K562 (cell line): Measurements from ENCODE around the gene UNC5B. TPM values are rescaled to one million over a fixed set of nuclear protein-coding genes. Genes with fewer than 3 reads are reported as not detected.

Source experiments
- ATAC-seq: fragments of 200-7000 bp; cut with Tn5 transposase; 3 replicates; pipeline ENCODE4 v1.9.1; 2020; ENCODE audit warnings: moderate library complexity
- BruUV-seq: library from RNA; stranded (reverse); fragments of 400-500 nt; replicated peaks from 2 replicates; lab custom pipeline; 2021; lab: Mats Ljungman, UMichigan
- CTCF ChIA-PET: fragments of 300-600 bp; formaldehyde crosslinking; extraction: SDS; loops from one replicate; lab custom pipeline; 2021; ENCODE audit warnings: low intra/inter-chr PET ratio; lab: Yijun Ruan, JAX
- POLR2A ChIA-PET: fragments of 300-600, 350-650 bp; sonication (Branson Sonifier 250); formaldehyde crosslinking; extraction: SDS; loops from one replicate; lab custom pipeline; 2021; ENCODE audit warnings: antibody characterized with exemption, inconsistent platforms; lab: Yijun Ruan, JAX
- DNase-seq, 4 experiments: peaks; one replicate each; pipeline versions ENCODE4 v3.0.0 to v3.0.0-alpha.2; 2011 to 2018; ENCODE audit warnings: low spot score in 3 of 4, mixed read lengths in 3 of 4; ENCODE audit errors: extremely low read depth in 1 of 4
- FAIRE-seq: peaks from 2 replicates; lab custom pipeline; 2011; peaks lifted over from hg19 to GRCh38; lab: Jason Lieb, UNC
- H2AFZ ChIP-seq: 2 replicates; pipeline ENCODE4 v1.6.0; 2011; ENCODE audit warnings: low read depth, low read length, control low read depth, inconsistent platforms
- H3K27ac ChIP-seq: fragments of 200-600 bp; 3 replicates; pipeline ENCODE4 v1.8.0; 2011; ENCODE audit warnings: low read depth, mild to moderate bottlenecking, control low read depth, inconsistent platforms, low read length, moderate library complexity, mixed read lengths; ENCODE audit errors: extremely low read depth
- H3K27me3 ChIP-seq, 2 experiments: fragments of 300-600 bp in 1 of 2; 2 replicates in 1 of 2; 3 replicates in 1 of 2; pipeline versions ENCODE4 v1.6.0 to v1.8.0; 2011; ENCODE audit warnings: inconsistent platforms in 2 of 2, low read length in 2 of 2, mild to moderate bottlenecking in 1 of 2, mixed read lengths in 1 of 2, moderate library complexity in 1 of 2; ENCODE audit not compliant: control insufficient read depth in 2 of 2, insufficient read depth in 2 of 2
- H3K36me3 ChIP-seq: fragments of 300-600 bp; 3 replicates; pipeline ENCODE4 v1.8.0; 2011; ENCODE audit warnings: mild to moderate bottlenecking, low read length, inconsistent platforms; ENCODE audit not compliant: control insufficient read depth, insufficient read depth
- H3K4me1 ChIP-seq, 2 experiments: fragments of 200-600 bp in 1 of 2; replicated peaks in 1 of 2; 2 replicates in 1 of 2; 3 replicates in 1 of 2; pipeline versions ENCODE4 v1.5.1 to v1.8.0; 2011; ENCODE audit warnings: inconsistent platforms in 2 of 2, low read length in 2 of 2, mild to moderate bottlenecking in 1 of 2, mixed read lengths in 1 of 2, moderate library complexity in 1 of 2; ENCODE audit not compliant: control insufficient read depth in 2 of 2, insufficient read depth in 2 of 2
- H3K4me2 ChIP-seq: 2 replicates; pipeline ENCODE4 v1.6.1; 2011; ENCODE audit warnings: low read length, control low read depth, inconsistent platforms, mixed read lengths; ENCODE audit not compliant: insufficient read depth
- H3K4me3 ChIP-seq: fragments of 200-600 bp; sonication (generic), shearing (Covaris generic); 2 replicates; pipeline ENCODE4 v1.5.1; 2016; ENCODE audit warnings: control low read depth, inconsistent platforms
- H3K79me2 ChIP-seq: fragments of 200-600 bp; 3 replicates; pipeline ENCODE4 v1.8.0; 2011; ENCODE audit warnings: low read length, inconsistent platforms; ENCODE audit not compliant: control insufficient read depth, insufficient read depth
- H3K9ac ChIP-seq, 2 experiments: 2 replicates each; pipeline versions ENCODE4 v1.6.0 to v1.6.1; 2011; ENCODE audit warnings: low read depth in 2 of 2, low read length in 2 of 2, control low read depth in 1 of 2, inconsistent platforms in 1 of 2, mild to moderate bottlenecking in 1 of 2, mixed read lengths in 1 of 2; ENCODE audit not compliant: insufficient read depth in 1 of 2
- H3K9me1 ChIP-seq: one replicate; pipeline ENCODE4 v1.6.0; 2011; ENCODE audit warnings: inconsistent platforms, mild to moderate bottlenecking, low read length, moderate library complexity; ENCODE audit not compliant: control insufficient read depth, insufficient read depth
- H3K9me3 ChIP-seq: replicated peaks from 2 replicates; pipeline ENCODE4 v1.5.1; 2011; ENCODE audit warnings: low read depth, low read length, inconsistent platforms; ENCODE audit not compliant: control insufficient read depth, insufficient read depth
- H4K20me1 ChIP-seq: replicated peaks from 2 replicates; pipeline ENCODE4 v1.6.1; 2011; ENCODE audit warnings: low read length, inconsistent platforms, mixed read lengths; ENCODE audit not compliant: control insufficient read depth, insufficient read depth
- ARID3B ChIP-seq: fragments of 250-450 bp; sonication (Bioruptor Pico); IDR thresholded peaks from 2 replicates; pipeline ENCODE4 v1.4.0; 2020; ENCODE audit warnings: borderline replicate concordance
- ATF3 ChIP-seq, 2 experiments: fragments of 450-650 bp in 1 of 2; sonication (generic) in 1 of 2; formaldehyde crosslinking in 1 of 2; IDR thresholded peaks in 1 of 2; conservative IDR thresholded peaks in 1 of 2; 2 replicates each; pipeline versions ENCODE4 v1.6.1 to v1.8.1; 2016 to 2023; ENCODE audit warnings: mild to moderate bottlenecking in 2 of 2, moderate library complexity in 2 of 2, inconsistent platforms in 1 of 2, missing genetic modification reagents in 1 of 2
- BMI1 ChIP-seq: fragments of 150-350 bp; IDR thresholded peaks from 2 replicates; pipeline ENCODE4 v1.6.1; 2014; ENCODE audit warnings: low read length
- CREBBP ChIP-seq: IDR thresholded peaks from one replicate; pipeline ENCODE4 v1.6.1; 2012; ENCODE audit warnings: low read depth, mild to moderate bottlenecking, control low read depth, inconsistent platforms, low read length
- ELK3 ChIP-seq: fragments of 450-650 bp; formaldehyde crosslinking; IDR thresholded peaks from 2 replicates; pipeline ENCODE4 v1.4.0; 2020; ENCODE audit warnings: mild to moderate bottlenecking
- ESRRA ChIP-seq: fragments of 450-650 bp; IDR thresholded peaks from 2 replicates; pipeline ENCODE4 v1.6.1; 2014; ENCODE audit warnings: low read depth, mild to moderate bottlenecking, moderate library complexity, borderline replicate concordance
- HIVEP1 ChIP-seq: fragments of 250-450 bp; sonication (Bioruptor Pico); IDR thresholded peaks from 2 replicates; pipeline ENCODE4 v1.4.0; 2020; ENCODE audit warnings: mild to moderate bottlenecking
- ILF3 ChIP-seq: fragments of 450-650 bp; IDR thresholded peaks from 2 replicates; pipeline ENCODE4 v1.6.1; 2018; ENCODE audit warnings: antibody characterized with exemption, mild to moderate bottlenecking, moderate library complexity, borderline replicate concordance
- NCOA2 ChIP-seq, 2 experiments: fragments of 450-650 bp; IDR thresholded peaks; 2 replicates each; pipeline ENCODE4 v1.6.1; 2018; ENCODE audit warnings: mild to moderate bottlenecking in 2 of 2, moderate library complexity in 1 of 2; ENCODE audit not compliant: partially characterized antibody in 2 of 2
- NR2C1 ChIP-seq, 2 experiments: fragments of 450-650 bp; IDR thresholded peaks; 2 replicates each; pipeline ENCODE4 v1.6.1; 2017; ENCODE audit warnings: mild to moderate bottlenecking in 2 of 2, antibody characterized with exemption in 1 of 2, inconsistent platforms in 1 of 2, missing compliant biosample characterization in 1 of 2, missing genetic modification characterization in 1 of 2
- PHB2 ChIP-seq: fragments of 450-650 bp; IDR thresholded peaks from 2 replicates; pipeline ENCODE4 v1.6.1; 2017; ENCODE audit warnings: low read depth
- RREB1 ChIP-seq: fragments of 250-450 bp; sonication (Bioruptor Pico); IDR thresholded peaks from 2 replicates; pipeline ENCODE4 v1.4.0; 2020
- WGBS: fragments of 100-300 bp; shearing (Covaris generic); methylation state at CpG from one replicate; pipeline ENCODE4 v1.1.6; 2016; ENCODE audit warnings: low coverage, mixed read lengths; ENCODE audit not compliant: insufficient coverage; ENCODE audit errors: missing lambda C conversion rate; 5-methylcytosine and 5-hydroxymethylcytosine counted together
- in situ Hi-C: fragments of 300-500 bp; cut with MboI; formaldehyde crosslinking; loops from 4 replicates; pipeline ENCODE4 v1.15.0; 2018; ENCODE audit warnings: inconsistent platforms, mixed read lengths
- intact Hi-C: fragments of 100-400 bp; cut with micrococcal nuclease; formaldehyde crosslinking; loops from 2 replicates; pipeline ENCODE4 v1.14.2; 2022
- polyA plus RNA-seq, 8 experiments: library from polyadenylated mRNA; depleted of rRNA in 4 of 8; stranded (reverse) in 5 of 8; unstranded in 3 of 8; fragments of >200 nt; fragmentation: Nextera tagmentation in 2 of 8; fragmentation: Illumina TruSeq in 1 of 8; extraction: Ambion mirVana in 2 of 8; extraction: Trizol in 1 of 8; gene quantifications; 2 replicates each; pipeline versions ENCODE4 v1.2.1 to v1.2.3, GENCODE V29; 2011 to 2014; ENCODE audit warnings: inconsistent platforms in 1 of 8, missing spikeins in 1 of 8
- total RNA-seq, 7 experiments: library from RNA; depleted of rRNA in 6 of 7; stranded (reverse); fragments of >200 nt in 6 of 7; fragmentation: Illumina TruSeq in 2 of 7; extraction: Trizol in 2 of 7; gene quantifications; 2 replicates each; pipeline versions ENCODE4 v1.2.1 to v1.2.3, GENCODE V29; 2011 to 2021; ENCODE audit warnings: low replicate concordance in 1 of 7

The UNC5B gene
- total and polyA plus RNA-seq, 9 of the 15 experiments (the other 6 are each of a cell fraction or from before 2014, with no cell fraction given) = 0.10 to 8.4 (median 2.1) TPM

- no peak for FAIRE-seq
- TF ChIP-seq ILF3 (no peak), ATF3 (IDR thresholded peaks at IDR 0.05) (no peak), ATF3 (CRISPR knock-in tag; conservative IDR thresholded peaks at IDR 0.05) (no peak), HIVEP1 (no peak), CREBBP (no peak), NR2C1 (IDR thresholded peaks at IDR 0.05) (no peak), NR2C1 (tag; IDR thresholded peaks at IDR 0.05) (no peak), PHB2 (no peak), RREB1 (CRISPR knock-in tag) (no peak), ARID3B (CRISPR knock-in tag) (no peak), ELK3 (CRISPR knock-in tag) (no peak), BMI1 (no peak), ESRRA (no peak), NCOA2 (IDR thresholded peaks at IDR 0.05; ENCODE audit: partially characterized antibody in 2 of 2) (no peak)
These were observed 121.9 kb downstream of the UNC5B start for GRCh38 chr10:71334221-71334791.

More at GRCh38 chr10:71334221-71334791, 121.9 kb downstream of the UNC5B start:
- H3K9me1 ChIP-seq = no peaks in the 10 kb centered on the region
- POLR2A ChIA-PET = interaction anchor here (0.6 to 2.4 kb wide), 6 partner anchors 10 to 71 kb away, joined by 3 to 15 read pairs (median 7); partner anchors contain the start of gene SLC29A3
- H4K20me1 ChIP-seq = peaks cover 5% of the 10 kb centered on the region; the same call in 1 of the 2 replicates
- intact Hi-C loops (no loop called here), in situ Hi-C loops (no loop called here)
- H2AFZ ChIP-seq = no peak overlapping the region
- H3K9me3 ChIP-seq = no peaks in the 10 kb centered on the region
- H3K27me3 ChIP-seq = no peaks in the 10 kb centered on the region
- 76% methylated on average over 12 of the region's 12 CpGs for WGBS
- no peak overlapping the region for H3K4me2 ChIP-seq
- peaks cover 8 to 27% of the 10 kb centered on the region in 2 experiments; a peak in 4 of 5 replicates for H3K4me1 ChIP-seq
- no peaks in the 10 kb centered on the region for H3K36me3 ChIP-seq
- no peak overlapping the region for H3K27ac ChIP-seq
- no TSS peak for BruUV-seq
- no peak overlapping the region for H3K4me3 ChIP-seq
- ATAC-seq (no peak), DNase-seq (no peak)
- CTCF ChIA-PET = no interaction called here
- H3K79me2 ChIP-seq = no peaks in the 10 kb centered on the region
- peak overlapping the region in 1 of 2 experiments; percentile 54; a peak in 1 of 4 replicates for H3K9ac ChIP-seq
